ENCODE data around the gene ADGRG1.

The ADGRG1 gene

DNA sequence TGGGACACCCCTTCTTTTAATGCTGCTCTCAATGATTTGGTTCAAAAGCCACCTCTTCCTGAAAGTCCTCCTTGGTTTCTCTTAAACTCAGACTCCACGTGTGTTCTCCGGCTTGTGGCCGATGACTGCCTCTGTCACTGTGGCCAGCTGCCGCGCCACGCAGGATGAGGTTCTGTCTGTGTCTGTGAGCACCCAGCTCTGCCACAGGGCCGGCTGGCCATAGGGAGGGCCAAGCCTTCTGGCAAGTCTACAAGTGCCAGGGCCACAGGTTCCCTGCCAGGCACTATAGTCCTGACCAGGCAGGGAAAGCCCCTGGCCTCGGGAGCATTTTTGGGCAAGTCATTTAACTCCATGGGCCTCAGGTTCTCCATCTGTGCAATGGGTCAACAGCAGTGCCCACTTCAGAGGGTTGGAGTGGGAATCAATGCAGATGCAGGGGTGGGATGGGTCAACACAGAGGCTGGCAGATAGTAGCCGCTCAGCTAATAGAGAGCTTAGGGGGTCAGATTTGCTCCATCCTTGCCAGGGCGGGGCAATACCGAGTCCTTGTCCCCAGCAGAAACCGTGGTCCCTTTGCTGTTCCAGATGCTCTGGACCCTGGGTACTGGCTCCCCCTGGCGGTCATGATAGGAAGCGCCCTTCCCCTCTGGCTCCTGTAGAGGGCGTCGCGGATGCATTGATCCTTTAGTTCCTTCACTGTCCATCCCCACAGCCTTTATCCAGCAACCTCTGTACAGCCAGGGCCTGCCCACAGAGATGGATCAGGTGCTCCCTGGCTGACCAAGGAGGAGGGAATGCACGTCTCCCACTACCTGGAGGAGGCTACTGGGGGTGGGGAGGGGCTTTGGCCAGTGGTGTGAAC, 20.4 kb downstream of the ADGRG1 start:
- peak; percentile 82 for DNase-seq (ENCODE audit: low read depth)

DNA sequence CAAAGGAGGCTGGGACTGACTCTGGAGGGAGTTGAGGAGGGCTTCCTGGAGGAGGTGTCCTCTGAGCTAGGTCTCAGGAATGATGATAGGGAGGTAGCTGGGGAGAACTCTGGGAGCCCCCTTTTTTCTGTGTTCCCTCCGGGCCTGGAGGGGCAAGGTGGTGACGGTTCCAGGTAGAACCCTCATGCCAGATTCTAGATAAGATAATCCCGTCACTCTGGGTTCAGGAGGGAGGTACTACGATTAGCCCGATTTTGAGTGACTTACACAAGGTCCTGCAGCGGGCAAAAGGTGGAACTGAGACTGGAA, 21.0 kb downstream of the ADGRG1 start:
- DNase-seq (ENCODE audit: low read depth): no peak

DNA sequence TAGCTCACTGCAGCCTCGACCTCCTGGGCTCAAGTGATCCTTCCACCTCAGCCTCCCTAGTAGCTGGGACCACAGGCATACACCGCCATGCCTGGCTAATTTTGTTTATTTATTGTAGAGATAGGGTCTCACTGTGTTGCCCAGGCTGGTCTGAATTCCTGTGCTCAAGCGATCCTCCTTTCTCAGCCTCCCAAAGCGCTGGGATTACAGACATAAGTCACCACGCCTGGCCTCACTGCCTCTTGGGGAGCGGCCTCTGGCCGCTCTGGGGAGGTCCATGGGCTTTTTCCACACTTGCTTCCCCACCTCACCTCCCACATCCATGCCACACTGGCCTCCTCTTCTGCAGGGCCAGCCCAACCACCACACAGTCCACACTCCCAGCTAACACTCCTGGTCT, 21.4 kb downstream of the ADGRG1 start:
- DNase-seq (ENCODE audit: low read depth): no peak

DNA sequence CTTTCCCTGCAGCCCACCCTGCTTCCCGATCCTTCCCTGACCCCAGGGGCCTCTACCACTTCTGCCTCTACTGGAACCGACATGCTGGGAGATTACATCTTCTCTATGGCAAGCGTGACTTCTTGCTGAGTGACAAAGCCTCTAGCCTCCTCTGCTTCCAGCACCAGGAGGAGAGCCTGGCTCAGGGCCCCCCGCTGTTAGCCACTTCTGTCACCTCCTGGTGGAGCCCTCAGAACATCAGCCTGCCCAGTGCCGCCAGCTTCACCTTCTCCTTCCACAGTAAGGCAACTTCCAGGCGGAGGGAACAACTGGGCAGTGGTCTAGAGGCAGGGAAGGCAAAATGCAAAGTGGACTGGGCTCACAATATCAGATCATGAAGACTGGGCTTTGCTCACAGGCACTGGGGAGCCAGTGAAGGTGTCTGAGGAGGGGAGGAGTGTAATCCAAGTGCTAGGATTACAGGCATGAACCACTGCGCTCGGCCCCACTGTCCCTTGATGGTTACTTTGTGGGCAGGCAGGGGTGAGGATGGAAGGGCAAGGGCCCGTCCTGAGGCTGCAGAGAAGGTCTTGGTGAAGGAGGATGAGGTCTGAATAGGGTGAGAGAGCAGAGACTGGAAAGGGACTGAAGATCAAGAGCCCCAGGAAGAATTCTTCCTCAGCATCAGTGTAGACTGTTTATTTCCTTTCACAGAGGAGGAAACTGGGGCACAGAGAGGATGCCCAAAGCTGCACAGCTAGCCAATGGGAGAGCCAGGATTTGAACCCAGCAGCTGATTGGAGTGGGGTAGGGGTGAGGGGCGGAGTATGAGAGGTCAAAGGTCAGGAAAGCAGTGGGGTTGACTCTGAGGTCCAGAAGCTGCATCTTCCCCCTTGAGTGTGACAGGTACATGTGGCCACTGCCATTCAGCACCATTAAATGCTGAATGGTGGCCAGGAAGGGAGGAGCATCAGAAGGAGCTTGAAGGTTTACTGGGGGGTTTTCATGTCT, 23.2 kb downstream of the ADGRG1 start:
- no peak for DNase-seq (ENCODE audit: low read depth)

DNA sequence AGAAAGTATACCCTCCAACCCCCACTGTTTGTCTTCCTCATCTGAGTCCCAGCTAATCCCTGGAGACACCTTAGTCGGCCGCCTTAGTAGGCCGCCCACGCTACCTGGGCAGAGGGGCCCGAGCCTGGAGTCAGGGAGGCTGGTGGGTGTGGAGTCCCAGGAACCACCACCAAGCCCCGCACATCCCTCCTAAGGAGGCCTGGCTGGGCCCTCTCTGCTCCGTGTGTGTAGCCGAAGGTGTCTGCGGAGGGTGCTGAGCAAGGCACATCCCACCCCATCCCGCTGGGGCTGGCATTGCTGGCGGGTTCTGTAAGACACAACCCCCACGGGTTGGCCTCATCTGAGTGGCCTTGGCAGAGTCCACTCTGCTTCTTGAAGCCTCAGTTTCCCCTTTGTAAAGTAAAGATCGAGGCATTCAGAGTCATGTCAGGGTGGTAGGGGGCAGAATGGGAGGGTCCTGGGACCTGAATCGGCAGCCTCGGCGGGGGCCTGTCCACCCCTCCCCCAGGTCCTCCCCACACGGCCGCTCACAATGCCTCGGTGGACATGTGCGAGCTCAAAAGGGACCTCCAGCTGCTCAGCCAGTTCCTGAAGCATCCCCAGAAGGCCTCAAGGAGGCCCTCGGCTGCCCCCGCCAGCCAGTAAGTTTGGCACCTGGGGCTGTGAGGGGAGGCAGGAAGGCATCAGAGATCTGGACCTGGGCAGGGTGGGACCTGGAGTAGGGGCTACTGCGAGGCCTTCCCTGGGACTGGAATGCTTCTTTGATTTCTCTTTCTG, 24.5 kb downstream of the ADGRG1 start:
- DNase-seq (ENCODE audit: low read depth): no peak

DNA sequence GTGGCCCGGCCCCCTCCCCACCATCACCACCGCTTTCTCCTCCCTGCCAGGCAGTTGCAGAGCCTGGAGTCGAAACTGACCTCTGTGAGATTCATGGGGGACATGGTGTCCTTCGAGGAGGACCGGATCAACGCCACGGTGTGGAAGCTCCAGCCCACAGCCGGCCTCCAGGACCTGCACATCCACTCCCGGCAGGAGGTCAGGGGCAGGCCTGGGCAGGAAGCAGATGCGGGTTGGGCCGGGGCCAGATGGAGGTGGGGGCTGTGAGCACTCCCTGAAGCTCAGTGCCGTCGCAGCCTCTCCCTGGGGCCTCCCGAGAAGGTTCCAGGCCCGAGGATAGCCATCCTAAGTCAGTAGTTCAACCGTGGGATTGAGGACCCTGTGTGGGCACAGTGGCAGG, 25.5 kb downstream of the ADGRG1 start:
- DNase-seq (ENCODE audit: low read depth): no peak

DNA sequence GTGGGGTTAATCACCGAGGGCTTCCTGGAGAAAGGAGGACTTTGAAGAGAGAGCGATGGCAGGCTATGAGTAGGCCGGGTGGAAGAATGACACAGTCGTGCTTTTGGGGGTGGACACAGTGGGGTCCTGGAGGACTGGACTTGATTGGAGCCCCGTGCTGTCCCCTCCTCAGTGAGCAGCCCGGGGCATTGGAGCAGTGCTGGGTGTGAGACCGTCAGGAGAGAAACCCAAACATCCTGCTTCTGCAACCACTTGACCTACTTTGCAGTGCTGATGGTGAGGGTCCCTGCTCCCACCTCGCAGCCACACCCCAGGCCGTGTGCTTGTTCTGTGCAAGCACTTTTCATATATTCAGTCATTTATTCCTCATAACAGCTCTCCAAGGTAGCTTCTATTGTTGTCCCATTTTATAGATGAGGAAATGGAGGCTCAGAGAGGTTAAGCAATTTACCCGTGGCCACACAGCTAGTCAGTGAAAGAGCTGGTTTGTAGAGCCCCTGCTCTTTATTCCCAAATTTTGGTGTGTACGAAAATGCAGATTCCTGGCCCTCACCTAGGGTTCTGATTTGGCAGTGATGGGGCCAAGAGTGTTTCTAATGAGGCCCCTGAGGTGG, 28.0 kb downstream of the ADGRG1 start:
- no peak for DNase-seq (ENCODE audit: low read depth)

DNA sequence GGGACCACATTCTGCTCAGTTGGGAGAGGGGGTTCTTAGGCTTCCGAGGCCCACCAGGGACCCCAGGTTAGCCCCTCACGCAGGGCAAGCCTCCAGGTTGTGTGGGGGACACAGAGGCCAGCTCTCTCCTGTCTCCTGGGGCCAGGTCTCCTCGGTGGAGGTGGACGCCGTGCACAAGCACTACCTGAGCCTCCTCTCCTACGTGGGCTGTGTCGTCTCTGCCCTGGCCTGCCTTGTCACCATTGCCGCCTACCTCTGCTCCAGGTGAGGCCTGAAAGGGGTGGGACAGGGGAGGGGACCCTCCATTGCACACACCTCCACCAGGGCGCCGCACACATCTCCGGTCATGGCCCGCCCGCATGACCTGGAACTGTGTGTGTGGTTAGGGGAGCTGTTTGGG, 28.8 kb downstream of the ADGRG1 start:
- no peak for DNase-seq (ENCODE audit: low read depth)

DNA sequence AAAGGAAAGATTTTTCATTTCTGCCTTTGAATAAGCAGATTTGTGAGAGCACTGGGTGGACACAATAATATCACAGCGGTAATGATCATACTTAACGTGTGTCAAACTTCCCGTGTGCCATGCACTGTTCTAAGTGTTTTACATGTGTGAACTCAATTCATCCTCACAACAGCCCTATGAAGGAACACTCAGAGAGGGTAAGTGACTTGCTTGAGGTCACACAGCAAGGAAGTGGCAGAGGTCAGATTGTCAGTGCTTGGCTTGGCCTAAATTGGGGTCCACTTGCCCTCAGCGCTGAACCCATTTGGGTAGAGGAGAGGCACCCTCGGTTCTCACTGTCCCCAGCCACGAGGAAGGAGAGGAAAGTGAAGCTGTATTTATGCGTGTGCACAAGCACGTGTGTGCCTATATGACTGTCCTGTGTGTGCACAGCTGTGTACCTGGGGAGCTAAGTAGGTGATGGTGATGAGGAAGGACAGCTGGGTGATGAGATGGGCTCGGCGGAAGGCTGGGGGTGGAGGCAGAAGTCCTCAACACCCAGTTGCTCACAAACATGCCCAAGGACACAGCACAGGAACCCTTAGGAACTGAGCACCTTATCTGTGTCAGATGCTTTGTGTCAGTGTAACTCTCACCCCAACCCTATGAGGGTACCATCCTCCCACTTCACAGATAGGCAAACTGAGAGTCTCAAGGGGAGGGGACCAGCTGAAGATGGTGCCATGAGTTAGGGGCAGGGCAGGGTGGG, 29.9 kb downstream of the ADGRG1 start:
- DNase-seq (ENCODE audit: low read depth): no peak

DNA sequence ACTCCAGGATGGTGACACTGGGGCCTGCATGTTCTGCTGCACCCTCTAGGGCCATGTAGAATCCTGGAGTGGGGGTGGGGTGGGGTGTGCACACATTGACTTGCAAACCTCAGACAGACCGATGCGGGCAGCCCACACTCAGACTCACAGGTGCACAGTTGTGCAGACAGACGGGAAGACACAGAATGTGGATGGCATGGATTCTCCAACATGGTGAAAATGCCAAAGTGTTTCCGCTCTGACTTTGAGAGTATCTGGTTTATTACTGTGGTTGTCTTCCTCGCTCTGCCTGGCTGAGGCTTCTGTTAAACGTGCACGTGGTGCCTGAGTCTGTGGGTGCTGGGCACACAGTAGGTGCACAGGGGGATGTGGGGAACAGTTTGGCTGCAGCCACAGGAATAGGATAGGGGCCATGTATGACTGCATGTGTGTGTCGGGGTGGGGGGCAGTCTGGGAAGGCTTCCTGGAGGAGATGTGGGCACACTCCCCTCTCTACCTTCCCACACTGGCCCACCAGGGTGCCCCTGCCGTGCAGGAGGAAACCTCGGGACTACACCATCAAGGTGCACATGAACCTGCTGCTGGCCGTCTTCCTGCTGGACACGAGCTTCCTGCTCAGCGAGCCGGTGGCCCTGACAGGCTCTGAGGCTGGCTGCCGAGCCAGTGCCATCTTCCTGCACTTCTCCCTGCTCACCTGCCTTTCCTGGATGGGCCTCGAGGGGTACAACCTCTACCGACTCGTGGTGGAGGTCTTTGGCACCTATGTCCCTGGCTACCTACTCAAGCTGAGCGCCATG, 30.6 kb downstream of the ADGRG1 start:
- DNase-seq (ENCODE audit: low read depth): no peak

DNA sequence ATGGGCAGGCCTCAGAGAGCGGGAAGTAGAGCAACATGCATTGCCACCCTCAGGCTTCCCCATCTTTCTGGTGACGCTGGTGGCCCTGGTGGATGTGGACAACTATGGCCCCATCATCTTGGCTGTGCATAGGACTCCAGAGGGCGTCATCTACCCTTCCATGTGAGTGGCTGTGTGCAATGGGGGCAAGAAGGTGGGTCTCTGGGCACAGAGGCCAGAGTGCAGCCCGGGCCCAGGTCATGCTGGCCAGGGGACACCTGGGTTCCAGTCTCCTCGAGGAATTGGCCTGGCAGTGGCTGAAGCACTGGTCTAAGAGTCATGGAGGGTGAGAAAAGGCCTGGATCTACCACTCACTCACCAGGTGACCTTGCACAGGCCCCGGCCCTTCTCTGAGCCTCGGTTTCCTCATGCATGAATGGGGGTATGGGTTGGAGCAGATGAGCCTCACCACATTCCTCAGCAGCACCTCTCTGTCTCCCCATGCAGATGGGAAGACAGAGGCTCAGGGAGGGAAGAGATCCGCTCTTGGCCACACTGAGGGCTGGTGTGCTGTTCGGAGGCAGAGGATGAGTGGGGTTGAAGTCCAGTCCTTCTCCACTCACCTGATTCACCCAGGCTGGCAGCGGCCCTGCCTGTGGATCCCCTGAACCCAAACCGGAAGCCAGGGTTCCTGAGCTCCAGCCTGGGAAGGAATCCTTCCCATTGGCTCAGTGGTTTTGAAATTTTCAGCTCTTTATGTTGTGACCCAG, 32.5 kb downstream of the ADGRG1 start:
- DNase-seq (ENCODE audit: low read depth): no peak

DNA sequence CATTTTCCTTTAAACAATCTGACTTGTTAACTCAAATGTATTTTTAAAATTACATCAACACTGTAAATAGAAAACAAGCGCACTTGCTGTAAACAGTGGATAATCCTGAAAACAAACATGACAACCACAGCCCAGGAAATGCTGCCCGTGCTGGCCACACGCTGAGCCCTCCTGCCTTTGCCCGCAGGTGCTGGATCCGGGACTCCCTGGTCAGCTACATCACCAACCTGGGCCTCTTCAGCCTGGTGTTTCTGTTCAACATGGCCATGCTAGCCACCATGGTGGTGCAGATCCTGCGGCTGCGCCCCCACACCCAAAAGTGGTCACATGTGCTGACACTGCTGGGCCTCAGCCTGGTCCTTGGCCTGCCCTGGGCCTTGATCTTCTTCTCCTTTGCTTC, 33.1 kb downstream of the ADGRG1 start:
- DNase-seq (ENCODE audit: low read depth): no peak

DNA sequence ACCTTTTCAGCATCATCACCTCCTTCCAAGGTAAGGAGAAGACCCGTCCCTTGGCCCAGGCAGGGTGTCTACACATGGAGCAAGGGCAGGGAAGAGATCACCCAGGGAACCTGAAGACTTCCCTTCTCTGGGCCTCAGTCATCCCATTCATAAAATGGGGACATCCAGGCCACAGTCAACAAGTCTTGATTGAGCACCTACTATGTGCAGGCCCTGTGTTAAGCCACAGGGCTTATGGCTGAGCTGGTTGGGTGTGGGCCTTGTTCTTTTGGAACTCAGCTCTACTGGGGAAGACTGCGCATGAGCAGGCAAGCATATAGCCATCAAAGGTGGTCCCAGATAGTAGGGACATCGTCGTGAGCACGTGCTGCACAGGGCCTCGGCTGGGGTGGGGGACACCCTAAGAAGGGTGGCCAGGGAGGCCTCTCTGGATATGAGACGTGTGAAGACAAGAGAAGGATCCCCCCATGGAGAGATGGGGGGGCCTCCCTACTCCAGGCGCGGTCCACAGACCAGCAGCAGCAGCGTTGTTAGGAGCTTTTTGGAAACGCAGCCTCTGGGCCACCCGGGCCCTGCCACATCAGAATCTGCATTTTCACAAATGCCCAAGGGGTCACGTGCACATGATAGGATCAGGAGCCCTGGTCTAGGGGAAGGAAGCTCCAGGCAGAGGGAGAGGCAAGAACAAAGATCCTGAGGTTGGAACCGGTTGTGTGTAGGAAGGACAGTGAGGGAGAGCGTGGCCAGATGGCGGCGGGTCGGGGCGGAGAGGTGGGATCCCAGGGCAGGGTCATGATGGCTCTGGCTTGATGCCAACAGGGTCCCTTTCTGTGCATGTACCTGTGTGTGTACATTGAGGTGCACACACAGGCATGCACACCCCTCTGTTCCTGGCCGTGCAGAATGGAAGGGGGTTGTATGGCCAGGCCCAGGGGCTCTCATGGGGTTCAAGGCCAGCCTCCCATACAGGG, 33.8 kb downstream of the ADGRG1 start:
- no peak for DNase-seq (ENCODE audit: low read depth)

DNA sequence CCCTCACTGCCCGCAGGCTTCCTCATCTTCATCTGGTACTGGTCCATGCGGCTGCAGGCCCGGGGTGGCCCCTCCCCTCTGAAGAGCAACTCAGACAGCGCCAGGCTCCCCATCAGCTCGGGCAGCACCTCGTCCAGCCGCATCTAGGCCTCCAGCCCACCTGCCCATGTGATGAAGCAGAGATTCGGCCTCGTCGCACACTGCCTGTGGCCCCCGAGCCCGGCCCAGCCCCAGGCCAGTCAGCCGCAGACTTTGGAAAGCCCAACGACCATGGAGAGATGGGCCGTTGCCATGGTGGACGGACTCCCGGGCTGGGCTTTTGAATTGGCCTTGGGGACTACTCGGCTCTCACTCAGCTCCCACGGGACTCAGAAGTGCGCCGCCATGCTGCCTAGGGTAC, 35.0 kb downstream of the ADGRG1 start:
- no peak for DNase-seq (ENCODE audit: low read depth)

DNA sequence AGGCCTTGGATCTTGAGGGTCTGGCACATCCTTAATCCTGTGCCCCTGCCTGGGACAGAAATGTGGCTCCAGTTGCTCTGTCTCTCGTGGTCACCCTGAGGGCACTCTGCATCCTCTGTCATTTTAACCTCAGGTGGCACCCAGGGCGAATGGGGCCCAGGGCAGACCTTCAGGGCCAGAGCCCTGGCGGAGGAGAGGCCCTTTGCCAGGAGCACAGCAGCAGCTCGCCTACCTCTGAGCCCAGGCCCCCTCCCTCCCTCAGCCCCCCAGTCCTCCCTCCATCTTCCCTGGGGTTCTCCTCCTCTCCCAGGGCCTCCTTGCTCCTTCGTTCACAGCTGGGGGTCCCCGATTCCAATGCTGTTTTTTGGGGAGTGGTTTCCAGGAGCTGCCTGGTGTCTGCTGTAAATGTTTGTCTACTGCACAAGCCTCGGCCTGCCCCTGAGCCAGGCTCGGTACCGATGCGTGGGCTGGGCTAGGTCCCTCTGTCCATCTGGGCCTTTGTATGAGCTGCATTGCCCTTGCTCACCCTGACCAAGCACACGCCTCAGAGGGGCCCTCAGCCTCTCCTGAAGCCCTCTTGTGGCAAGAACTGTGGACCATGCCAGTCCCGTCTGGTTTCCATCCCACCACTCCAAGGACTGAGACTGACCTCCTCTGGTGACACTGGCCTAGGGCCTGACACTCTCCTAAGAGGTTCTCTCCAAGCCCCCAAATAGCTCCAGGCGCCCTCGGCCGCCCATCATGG, 35.7 kb downstream of the ADGRG1 start:
- DNase-seq (ENCODE audit: low read depth): no peak

DNA sequence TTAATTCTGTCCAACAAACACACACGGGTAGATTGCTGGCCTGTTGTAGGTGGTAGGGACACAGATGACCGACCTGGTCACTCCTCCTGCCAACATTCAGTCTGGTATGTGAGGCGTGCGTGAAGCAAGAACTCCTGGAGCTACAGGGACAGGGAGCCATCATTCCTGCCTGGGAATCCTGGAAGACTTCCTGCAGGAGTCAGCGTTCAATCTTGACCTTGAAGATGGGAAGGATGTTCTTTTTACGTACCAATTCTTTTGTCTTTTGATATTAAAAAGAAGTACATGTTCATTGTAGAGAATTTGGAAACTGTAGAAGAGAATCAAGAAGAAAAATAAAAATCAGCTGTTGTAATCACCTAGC, 36.2 kb downstream of the ADGRG1 start:
- no peak for DNase-seq (ENCODE audit: low read depth)

DNA sequence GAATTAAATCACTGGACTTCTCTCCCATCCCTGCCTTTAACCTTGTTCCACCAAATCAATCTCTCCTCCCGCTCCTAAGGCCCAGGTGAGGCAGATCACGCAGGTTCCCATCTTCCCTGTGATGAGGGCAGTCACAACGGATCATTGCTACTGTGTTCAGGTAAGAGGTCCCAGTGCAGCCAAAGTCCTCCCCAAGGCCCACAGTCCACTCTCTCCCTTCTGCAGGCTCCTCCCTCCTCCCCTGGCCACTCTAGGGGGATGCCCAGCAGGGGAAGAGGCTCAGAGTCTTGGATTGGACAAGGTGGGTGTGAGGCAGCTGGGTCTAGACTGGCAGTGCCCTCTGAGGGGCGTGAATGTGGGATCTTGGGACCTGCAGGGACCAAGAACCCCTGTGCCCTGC, 37.1 kb downstream of the ADGRG1 start:
- no peak for DNase-seq (ENCODE audit: low read depth)

Data from activated gamma-delta T cell treated with anti-CD3 and anti-CD28 coated beads, Interleukin-2, amount 50 U/mL, for 16 hours (primary cell).